ENCODE measurements around the gene BTBD1. TPM values are rescaled to one million over a fixed set of nuclear protein-coding genes. Genes with fewer than 3 reads are reported as not detected.

The BTBD1 gene
- total and polyA plus RNA-seq, 2 donors (not counting 3 experiments of a cell fraction or from before 2014, with no cell fraction given), result 30.8 to 58.0 TPM

GRCh38 chr15:83082730-83083386, 15.8 kb upstream of the BTBD1 start:
- no peaks in the 10 kb centered on the region for H3K9me1 ChIP-seq (replicated peaks; ENCODE audit: control insufficient read depth, extremely low read depth, insufficient read depth, low read length)
- H3K9me3 ChIP-seq (replicated peaks; ENCODE audit: control insufficient read depth, insufficient read depth, low read length), result no peaks in the 10 kb centered on the region
- H3K9ac ChIP-seq (replicated peaks; ENCODE audit: extremely low read depth, insufficient read depth, low read length), result no peak overlapping the region
- CTCF ChIA-PET, result no interaction called here
- DNase-seq (ENCODE audit: low read depth, low spot score), result no peak
- no peaks in the 10 kb centered on the region for H3K79me2 ChIP-seq (ENCODE audit: control insufficient read depth, insufficient read depth, low read length)
- intact Hi-C loops (cut with micrococcal nuclease) (no loop called here), dilution Hi-C loops (cut with MboI; ENCODE audit: extremely low pct_ligation_motif_present, low sequenced_read_pairs) (no loop called here)
- FAIRE-seq, result no peak
- BruUV-seq (replicated peaks), result no TSS peak
- TF ChIP-seq MAX (IDR thresholded peaks at IDR 0.05; ENCODE audit: insufficient read depth, insufficient read length) (no peak), FOS (IDR thresholded peaks at IDR 0.05; ENCODE audit: borderline replicate concordance, insufficient read depth, low read length) (no peak), MYC (IDR thresholded peaks at IDR 0.05; ENCODE audit: low read depth, low read length) (no peak), POLR2A (IDR thresholded peaks at IDR 0.05; ENCODE audit: low read depth, low read length) (no peak), POLR2AphosphoS5 (IDR thresholded peaks at IDR 0.05; ENCODE audit: insufficient read depth, low read depth, low read length) (no peak), GATA2 (IDR thresholded peaks at IDR 0.05; ENCODE audit: insufficient read depth, insufficient read length, low read depth, low read length) (no peak), JUN (IDR thresholded peaks at IDR 0.05; ENCODE audit: borderline replicate concordance, insufficient read depth, insufficient read length, low read depth) (no peak), CTCF (IDR thresholded peaks at IDR 0.05; ENCODE audit: extremely low read depth in 1 of 2, insufficient read depth in 1 of 2, low read depth in 1 of 2, low read length in 2 of 2) (no peak), EZH2 (IDR thresholded peaks at IDR 0.05; ENCODE audit: borderline replicate concordance, low read depth, low read length, severe bottlenecking) (no peak)
- H3K27me3 ChIP-seq (ENCODE audit: control insufficient read depth in 2 of 2, insufficient read depth in 2 of 2, low read length in 2 of 2), result peaks cover under 1 to 15% of the 10 kb centered on the region in 2 experiments
- no peaks in the 10 kb centered on the region for H3K4me1 ChIP-seq (ENCODE audit: control insufficient read depth, extremely low read depth, insufficient read depth, low read length)
- no peak overlapping the region for H3K4me3 ChIP-seq (replicated peaks in 1 of 3; ENCODE audit: insufficient read depth in 1 of 3, low read depth in 1 of 3, low read length in 3 of 3)
- H3K27ac ChIP-seq (ENCODE audit: insufficient read depth, low read depth, low read length), result no peak overlapping the region
- no peaks in the 10 kb centered on the region for H4K20me1 ChIP-seq (replicated peaks; ENCODE audit: control insufficient read depth, extremely low read depth, insufficient read depth, low read length)
- no peaks in the 10 kb centered on the region for H3K36me3 ChIP-seq (ENCODE audit: control insufficient read depth in 2 of 2, extremely low read depth in 1 of 2, insufficient read depth in 2 of 2, low read length in 2 of 2)
- H2AFZ ChIP-seq (ENCODE audit: low read depth, low read length), result no peak overlapping the region
- no peak overlapping the region for H3K4me2 ChIP-seq (ENCODE audit: insufficient read depth, low read length)
- POLR2A ChIA-PET, result no interaction called here
